NB4 (cell line): Measurements from ENCODE around the gene SLC7A7.
"Not testable (repeated sequence)": the region's sequence is repeated elsewhere in the genome, so short reads cannot be mapped to it uniquely, and the experiment has no call there.

Experiments used
- MYC ChIP-seq: IDR thresholded peaks from 2 replicates; pipeline ENCODE4 v1.6.1; 2011; ENCODE audit warnings: low read depth, low read length
- POLR2A ChIP-seq: IDR thresholded peaks from 2 replicates; pipeline ENCODE4 v1.6.1; 2011; ENCODE audit warnings: mild to moderate bottlenecking; ENCODE audit not compliant: insufficient read length; ENCODE audit errors: extremely low read depth
- TF ChIP-seq, protein P1 (sequence below): IDR thresholded peaks from one replicate; pipeline ENCODE4 v1.5.1; 2012; ENCODE audit warnings: low read depth, low read length

- TF ChIP-seq, protein P1, sequence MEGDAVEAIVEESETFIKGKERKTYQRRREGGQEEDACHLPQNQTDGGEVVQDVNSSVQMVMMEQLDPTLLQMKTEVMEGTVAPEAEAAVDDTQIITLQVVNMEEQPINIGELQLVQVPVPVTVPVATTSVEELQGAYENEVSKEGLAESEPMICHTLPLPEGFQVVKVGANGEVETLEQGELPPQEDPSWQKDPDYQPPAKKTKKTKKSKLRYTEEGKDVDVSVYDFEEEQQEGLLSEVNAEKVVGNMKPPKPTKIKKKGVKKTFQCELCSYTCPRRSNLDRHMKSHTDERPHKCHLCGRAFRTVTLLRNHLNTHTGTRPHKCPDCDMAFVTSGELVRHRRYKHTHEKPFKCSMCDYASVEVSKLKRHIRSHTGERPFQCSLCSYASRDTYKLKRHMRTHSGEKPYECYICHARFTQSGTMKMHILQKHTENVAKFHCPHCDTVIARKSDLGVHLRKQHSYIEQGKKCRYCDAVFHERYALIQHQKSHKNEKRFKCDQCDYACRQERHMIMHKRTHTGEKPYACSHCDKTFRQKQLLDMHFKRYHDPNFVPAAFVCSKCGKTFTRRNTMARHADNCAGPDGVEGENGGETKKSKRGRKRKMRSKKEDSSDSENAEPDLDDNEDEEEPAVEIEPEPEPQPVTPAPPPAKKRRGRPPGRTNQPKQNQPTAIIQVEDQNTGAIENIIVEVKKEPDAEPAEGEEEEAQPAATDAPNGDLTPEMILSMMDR, result not testable (repeated sequence)
- not testable (repeated sequence) for TF ChIP-seq POLR2A, MYC
Measured at GRCh38 chr14:22736384-22736783, 78.9 kb downstream of the SLC7A7 start.
